Brain pericyte (primary cell): ENCODE data around the gene MALAT1.

ENCODE experiments used
- DNase-seq: peaks from one replicate; pipeline ENCODE4 v3.0.0-alpha.2; 2012; ENCODE audit warnings: low read depth, low spot score

The MALAT1 gene

DNA sequence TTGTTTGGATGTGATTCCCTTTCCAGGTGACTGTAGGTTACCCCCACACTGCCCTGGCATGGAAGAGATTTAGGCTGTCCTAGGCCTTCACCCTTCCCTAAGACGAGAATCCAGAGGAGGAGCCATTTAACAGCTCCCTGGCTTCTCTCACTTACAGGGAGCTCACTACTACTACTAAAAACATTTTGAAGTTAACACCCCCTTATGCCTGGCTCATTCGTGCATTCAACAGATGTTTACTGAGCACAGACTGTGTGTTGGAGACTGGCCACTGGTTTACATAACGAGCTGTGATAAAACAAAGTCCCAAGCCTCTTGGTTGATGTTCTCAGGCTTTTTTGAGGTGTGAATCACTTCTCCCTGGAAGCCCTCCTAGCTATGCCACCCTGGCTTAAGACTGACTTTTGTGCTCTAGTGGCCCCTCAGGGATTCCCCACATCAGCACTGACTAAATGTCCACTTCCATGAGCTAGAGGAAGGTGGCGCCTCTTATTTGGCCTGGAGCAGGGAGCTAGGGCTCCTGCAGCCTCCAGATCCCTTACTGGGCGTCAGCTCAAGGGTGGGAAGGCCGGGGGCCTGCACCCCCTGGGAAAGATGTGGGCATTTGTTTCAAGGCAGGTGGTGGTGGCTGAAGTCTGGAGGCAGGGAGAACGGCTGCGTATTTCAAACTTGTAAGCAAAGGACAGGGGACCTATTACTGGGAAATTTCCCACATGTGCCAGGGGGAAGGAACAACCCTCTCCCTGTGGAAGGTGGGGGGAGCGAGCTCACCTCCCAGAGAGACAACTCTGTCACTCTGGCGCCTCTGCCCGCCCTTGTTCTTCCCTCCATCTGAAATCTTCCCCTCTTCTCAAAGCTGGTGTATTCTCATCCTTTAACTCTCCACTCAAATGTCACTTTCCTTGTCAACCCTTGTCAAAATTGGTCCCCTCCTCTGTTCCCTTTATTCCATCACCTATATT, 19.4 kb upstream of the MALAT1 start:
- no peak for DNase-seq

DNA sequence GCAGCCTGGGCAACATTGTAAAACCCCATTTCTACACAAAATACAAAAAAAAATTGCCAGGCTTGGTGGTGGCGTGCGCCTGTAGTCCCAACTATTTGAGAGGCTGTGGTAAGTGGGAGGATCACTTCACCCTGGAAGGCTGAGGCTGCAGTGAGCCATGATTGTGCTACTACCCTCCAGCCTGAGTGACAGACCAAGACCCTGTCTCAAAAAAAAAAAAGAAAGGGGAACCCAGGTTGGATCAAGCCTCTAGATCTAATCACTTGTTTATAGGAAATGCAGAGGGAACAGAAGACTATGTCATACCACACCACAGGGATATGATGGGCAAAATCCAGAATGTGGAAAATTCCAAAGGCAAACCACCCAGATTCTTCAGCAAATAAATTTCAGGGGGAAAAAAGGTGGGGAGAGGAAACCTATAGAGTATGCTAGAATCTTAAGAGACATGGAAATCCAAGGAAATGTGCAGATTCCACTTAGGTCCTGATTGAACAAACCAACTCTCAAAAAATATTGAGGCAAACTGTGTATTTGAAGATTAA, 16.5 kb upstream of the MALAT1 start:
- no peak for DNase-seq

DNA sequence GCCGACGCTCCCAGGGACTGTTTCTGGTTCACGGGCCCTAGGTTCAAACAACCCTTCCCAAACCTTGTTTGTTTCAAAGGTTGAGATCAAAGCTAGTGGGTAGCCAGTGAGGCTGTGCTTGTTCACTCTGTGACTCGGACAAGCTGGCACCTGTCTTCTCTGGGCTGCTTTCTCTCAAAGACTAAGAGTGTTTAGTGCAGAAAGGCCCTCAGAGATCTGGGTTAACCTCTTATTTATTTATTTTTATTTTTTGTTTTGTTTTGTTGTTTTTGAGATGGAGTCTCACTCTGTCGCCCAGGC, 13.0 kb upstream of the MALAT1 start:
- DNase-seq: no peak

DNA sequence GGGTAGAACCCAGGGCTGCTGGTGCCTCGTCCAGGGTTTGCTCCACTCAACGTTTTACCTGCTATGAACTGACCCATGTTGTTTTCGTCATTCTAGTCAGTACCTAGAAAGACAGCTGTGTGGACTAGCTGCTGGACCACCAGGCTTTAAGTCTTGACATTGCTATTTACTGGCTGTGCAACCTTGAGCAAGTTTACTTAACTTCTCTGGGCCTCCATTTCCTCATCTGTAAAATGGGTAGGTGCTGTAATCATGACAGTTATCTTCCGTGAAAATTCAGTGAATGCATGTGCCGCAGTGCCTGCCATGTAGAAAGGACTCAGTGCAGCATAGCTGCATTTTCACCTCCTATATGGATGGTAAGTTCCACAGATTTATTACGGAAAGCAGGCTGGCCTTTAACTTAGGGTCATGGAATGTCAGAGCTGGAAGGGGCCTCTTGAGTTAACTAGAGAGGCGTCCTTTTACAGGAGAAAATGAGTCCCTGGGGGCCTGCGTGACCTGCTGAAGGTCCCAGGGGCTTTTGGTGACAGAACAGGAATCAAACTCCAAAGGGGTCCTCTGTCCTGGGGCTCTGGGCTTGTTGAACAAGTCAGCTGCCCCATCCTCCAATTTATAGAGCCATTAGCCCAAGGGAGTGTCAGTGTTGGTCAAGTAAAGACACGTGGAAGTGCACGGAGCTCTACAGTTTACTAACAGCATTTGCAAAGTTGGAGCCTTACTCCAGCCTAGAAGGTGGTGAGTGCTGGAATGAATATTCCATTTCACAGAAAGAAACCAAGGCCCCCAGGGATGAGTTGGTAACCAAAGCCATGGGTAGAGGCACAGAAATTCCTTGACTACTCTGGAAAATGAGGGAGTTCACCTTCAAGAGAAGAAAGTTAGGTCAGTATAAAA, 12.0 kb upstream of the MALAT1 start:
- no peak for DNase-seq

DNA sequence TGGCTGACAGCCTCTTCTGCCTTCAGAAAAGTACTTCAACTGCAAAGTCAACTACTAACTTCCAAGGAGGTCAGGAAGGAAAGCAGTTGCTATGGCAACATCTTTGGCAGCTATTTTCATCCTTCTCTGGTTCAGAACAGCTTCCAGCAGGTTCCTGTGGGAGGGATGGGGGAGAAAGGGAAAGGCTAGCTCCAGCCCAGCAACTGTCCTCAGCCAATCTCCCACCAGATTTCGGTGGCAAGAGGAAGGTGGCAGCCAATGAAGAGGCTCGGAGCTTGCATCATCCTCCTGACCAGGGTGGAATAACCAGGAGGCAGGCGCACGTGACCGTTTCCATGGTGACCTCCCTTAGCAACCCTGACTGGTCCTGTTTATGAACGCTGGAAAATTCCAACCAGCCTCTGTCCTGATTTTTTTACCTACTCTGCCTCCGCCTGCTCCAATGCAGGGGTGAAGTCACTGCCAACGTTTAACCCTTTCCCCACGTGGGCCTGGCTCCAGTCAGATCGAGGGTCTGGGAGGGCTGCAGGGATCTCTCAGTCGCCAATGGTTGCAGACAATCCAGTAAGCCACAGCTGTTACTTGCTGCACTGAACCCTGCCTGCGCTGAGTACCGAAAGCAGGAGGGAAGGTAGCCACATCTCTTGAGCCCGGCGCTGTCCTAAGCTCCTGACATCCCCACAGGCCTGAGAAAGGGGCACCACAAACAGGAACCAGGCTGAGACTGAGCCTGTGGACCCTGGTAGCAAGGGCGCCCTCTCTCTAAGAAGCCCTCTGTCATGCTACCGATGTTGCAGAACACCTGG, 11.2 kb upstream of the MALAT1 start:
- DNase-seq: peak; percentile 100

DNA sequence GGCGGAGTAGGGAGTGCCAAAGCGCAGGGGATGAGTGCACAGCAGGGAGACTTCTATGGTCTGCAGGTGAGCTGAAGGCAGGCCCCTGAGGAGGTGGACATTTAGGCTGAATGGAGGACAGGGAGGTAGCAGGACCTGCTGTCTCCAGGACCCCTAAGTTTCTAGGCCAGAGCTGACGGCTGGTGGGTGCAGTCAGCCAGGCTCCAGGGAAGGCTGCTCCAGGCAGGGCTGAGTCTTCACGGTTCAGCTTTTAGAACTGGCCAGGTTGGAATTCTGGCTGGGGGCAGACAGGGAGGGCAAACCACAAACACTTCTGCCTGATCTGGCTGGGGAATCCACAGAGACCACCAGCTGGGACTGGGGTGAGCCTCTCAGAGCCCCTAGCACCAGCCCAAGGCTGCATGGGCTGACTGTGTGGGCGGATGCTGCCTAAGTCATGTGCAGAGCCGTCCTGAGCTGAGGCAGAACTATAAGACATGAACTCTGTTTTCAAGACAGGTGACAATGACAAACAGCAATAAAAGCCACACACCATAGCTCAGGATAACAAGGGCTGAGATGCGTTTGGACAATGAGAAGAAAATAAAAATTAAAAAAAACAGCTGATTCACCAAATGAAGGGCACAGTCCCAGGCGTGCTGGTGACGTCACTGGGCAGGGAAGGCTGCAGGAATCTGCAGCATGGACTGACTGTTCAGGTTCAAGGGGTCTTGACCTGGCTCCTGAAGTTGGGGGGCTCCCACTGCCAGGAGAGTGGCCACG, 10.4 kb upstream of the MALAT1 start:
- DNase-seq: no peak

DNA sequence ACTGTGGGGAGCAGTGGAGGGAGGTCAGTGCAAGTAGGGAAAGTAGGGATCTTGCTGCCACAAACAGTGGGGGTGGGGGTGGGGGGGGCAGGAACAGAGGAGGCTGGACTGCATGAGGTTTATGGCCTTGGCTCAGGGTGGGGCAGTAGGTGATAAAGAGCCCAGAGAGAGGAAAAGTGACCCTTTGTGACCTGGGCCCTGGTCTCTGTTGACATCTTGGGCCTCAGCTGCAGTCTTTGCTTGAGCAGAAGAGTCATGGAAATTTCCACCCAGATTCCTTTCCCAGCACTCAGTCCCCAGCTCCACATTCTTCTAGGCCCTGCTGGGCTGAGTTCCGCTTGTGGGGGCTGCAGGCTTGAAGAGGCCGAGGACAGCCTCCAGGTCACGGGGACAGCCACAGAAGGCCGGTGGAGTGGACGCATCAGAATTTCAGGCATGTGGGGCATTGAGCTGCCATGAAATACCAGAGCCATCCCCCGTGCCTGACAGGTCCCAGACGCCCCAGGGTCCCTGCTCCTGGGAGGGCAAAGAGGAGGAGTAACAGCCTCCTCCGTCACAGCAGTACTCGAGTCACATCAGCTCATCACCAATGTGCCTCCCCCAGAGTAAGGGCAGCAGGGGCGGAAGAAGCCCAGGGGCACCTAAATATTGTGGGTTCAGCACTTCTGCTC, 9.7 kb upstream of the MALAT1 start:
- DNase-seq: no peak

DNA sequence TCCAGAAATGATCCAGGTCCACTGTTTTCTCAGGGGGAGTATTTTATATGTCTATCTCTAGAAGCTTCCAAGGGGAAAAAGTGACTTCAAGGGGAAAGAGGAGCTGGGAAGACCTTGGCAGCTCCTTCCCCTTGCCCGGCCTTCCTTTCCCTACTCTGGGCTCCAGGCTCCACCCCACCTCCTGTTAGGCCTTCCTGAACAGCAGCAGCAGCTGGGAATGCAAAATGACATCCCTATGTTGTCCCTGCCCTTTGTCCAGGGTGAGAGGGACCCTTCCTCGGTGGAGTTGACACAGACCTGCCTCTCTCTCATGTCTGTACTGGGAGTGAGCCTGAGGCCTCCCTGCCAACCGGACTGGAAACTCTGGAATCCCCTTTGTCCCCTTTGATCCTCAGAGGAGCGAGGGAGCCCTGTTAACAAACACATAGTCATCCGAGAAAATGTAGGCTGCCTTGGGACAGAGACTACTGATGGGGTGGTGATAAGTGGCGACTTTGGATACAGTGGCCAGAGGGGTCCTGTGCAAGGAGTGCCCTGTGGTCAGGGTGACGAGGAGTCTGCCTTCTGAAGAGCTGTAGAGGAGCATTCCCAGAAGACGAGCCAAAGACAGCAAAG, 9.0 kb upstream of the MALAT1 start:
- DNase-seq: no peak

DNA sequence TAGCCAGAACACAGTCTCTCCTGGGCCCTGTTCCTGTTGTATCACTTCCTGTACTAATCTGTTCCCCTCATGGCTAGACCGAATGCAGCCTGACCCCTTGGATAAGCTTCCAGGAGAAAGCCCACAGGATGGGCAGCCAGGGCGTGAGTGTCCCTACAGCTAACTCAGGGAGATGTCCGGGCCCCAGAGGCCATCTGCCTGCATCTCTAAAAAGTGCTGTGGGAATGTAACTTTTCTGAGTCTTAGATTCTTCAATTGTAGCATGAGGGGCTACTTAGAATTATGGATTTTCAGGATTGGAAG, 7.7 kb upstream of the MALAT1 start:
- DNase-seq: no peak

DNA sequence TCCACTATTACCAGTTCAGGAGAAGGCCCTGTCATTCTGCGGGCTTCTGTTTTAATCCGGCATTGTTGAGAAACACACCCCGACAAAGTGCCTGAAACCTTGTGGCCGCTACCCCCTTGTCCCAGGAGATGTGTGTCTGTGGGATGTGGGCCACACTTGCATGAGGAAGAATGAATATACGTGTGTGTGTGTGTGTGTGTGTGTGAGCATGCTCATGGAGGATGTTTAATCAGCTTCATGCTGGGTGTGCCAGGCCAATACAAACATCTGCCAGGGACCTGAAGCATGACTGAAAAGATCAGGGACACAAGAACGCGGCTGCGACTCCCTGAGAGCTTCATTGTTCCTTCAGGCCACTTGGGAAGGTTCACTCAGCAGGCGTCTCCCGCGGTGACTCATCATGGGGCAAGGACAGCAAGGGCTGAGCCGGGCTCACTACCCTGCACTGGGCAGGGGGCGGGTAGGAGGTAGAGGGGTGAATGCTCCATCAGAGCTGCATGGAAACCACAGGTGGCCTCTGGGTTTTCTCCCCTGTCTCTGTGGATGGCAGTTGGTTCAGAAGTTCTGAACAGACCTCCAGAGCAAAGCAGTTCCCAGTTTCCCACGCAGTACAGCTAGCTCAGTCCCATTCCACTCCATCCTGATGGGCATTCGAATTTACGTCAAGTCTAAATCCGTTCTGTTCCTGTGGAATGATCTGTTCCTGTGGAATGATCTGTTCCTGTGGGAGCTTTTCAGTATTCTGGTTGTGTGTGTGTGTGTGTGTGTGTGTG, 7.0 kb upstream of the MALAT1 start:
- DNase-seq: peak; percentile 84

DNA sequence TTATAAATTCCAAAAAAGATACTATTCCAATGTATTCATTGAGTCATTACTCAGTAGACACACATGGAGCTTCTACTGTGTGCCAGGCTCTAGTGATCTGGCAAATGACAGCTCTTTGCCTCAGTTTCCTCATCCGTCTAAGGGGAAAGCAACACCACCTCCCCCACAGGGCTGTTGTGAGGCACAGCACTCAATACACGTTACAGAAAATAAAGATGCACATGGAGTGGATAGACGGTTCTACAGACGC, 6.5 kb upstream of the MALAT1 start:
- no peak for DNase-seq

DNA sequence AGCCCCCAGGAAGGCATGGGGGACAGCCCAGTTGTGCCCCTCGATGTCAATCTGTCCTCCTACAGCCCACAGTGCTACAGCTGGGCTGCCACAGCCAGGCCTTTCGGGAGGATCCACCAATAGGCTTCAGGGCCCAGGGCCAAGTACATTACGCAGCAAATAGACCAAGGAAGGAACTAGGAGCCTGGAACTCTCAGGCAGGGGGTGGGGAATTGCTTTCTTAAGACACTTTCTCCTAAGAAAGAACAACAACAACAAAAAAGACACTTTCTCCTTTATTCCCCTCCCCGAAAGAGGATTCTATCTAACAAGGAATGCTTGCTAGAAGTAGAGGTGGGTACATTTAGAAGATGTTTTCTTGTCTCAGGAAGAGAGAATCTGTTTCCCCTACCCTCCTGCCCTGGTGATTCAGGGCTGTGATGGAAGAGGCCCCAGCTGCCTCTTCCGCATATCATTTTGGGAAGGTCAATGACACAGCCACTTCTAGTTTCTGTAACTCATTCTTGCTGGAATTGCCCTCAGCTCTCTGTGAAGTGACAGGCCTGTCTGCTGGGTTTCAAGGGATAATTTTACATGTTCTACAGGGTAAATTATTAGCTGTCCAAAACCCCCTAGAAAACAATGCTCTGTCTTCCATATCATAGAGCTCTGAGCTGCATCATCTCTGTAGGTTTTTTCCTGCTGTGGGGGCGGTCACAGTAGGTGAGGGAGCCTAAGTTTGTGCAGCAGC, 6.0 kb upstream of the MALAT1 start:
- no peak for DNase-seq

DNA sequence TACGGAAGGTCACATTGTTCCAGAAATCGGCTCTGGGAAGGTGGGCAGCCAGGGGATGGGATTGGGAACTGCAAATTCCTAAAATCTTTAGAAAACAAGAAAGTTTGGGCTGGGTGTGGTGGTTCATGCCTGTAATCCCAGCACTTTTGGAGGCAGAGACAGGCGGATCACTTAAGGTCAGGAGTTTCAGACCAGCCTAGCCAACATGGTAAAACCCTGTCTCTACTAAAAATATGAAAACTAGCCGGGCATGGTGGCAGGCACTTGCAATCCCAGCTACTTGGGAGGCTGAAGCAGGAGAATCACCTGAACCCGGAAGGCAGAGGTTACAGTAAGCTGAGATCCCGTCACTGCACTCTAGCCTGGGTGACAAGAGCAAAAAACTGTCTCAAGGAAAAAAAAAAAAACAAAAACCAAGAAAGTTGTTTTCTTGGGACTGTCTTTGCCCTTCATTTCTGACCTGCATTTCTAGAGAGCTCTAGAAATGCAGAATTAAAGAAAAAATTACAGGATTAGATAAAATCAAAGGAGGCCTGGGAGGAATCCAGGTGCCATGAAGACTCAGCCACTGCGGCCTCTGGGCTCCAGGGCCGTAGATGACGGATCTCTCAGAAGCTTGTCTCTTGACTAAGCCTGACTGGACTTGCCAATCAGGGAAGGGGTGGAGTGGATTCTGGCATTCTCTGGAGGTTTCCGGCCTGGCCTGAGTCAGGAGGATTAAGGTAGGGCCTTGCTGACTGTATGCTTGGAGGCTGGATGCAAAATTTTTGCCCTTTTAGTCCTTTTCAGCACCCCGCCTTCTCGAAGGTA, 5.3 kb upstream of the MALAT1 start:
- no peak for DNase-seq

DNA sequence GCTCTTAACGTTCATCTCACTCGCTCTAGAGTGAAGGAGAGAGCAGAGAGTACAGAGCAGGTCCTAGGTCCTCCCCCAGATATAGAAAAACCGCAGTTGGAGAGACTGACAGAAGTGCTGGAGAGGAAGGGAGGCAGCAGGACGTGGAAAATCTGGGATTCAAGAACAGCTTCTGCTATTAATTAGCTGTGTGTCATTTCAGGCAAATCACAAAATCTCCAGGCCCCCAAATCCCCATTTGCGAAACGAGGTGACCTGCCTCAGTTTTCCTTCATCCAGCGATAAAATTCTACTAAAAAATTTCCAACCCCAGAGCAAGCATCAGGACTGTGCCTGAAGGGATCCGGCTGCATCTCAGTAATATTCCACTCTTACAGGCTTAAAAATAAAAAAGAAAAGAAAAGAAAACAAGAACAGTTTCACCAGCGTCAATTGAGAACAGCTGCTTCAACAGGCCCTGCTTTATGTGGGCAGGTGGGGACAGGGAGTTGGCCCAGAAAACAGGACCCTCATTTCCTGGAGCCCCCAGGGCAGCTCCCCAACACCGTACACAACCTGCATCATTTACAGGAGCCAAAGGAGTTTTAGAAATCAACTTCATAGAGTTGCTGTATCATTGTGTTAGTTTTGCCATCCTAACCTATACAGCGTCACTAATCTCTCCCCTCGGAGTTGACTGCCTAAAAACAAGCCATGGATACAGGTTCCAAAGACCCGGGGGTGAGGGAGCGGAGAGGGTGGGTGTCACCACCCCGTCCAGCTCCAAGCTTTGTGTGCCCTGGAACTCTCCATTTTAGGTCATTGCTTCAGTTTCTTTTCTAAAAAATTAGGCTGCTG, 2.3 kb upstream of the MALAT1 start:
- DNase-seq: no peak

DNA sequence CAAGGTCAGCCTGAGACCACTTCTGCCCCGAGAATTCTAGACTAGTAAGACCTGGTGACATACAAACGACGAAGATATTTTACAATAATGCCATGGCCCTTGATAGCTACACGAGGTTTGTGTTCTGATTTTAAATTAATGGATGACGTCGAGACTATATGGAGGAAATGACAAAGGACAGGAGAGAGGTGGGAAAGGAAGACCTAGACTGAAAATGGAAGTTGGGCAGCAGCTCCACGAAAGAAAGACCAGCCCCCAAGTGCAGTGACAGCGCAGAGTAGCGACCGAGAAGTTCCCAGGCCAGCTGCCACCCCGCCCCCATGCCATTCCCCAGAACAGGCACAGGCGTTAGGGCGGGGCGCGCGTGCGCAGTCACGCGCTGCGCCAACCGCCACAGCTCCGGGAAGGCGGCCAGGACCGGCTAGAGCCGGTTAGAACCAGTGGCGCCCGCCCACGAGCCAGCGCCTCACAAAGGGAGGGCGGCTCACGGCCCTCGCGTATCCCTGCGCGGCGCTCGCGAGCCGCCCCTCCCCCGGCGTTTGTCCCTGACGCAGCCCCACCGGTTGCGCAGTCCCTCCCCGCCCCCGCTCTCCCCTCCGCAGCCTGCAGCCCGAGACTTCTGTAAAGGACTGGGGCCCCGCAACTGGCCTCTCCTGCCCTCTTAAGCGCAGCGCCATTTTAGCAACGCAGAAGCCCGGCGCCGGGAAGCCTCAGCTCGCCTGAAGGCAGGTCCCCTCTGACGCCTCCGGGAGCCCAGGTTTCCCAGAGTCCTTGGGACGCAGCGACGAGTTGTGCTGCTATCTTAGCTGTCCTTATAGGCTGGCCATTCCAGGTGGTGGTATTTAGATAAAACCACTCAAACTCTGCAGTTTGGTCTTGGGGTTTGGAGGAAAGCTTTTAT, 1.5 kb upstream of the MALAT1 start:
- peak; percentile 93 for DNase-seq

DNA sequence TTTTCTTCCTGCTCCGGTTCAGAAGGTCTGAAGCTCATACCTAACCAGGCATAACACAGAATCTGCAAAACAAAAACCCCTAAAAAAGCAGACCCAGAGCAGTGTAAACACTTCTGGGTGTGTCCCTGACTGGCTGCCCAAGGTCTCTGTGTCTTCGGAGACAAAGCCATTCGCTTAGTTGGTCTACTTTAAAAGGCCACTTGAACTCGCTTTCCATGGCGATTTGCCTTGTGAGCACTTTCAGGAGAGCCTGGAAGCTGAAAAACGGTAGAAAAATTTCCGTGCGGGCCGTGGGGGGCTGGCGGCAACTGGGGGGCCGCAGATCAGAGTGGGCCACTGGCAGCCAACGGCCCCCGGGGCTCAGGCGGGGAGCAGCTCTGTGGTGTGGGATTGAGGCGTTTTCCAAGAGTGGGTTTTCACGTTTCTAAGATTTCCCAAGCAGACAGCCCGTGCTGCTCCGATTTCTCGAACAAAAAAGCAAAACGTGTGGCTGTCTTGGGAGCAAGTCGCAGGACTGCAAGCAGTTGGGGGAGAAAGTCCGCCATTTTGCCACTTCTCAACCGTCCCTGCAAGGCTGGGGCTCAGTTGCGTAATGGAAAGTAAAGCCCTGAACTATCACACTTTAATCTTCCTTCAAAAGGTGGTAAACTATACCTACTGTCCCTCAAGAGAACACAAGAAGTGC, 661 bp upstream of the MALAT1 start:
- DNase-seq: no peak
